GM15510 (cell line): Measurements from ENCODE around the gene HIPK2.

Source experiments
- POLR2A ChIP-seq: IDR thresholded peaks from 3 replicates; pipeline ENCODE4 v1.6.1; 2011; ENCODE audit warnings: borderline replicate concordance; ENCODE audit not compliant: insufficient read length; ENCODE audit errors: extremely low read depth

Gene HIPK2

GRCh38 chr7:139694389-139694676, 83.5 kb downstream of the HIPK2 start:
- TF ChIP-seq POLR2A, result no peak

- no peak for TF ChIP-seq POLR2A
These were observed 84.0 kb downstream of the HIPK2 start for GRCh38 chr7:139693651-139694388.

DNA sequence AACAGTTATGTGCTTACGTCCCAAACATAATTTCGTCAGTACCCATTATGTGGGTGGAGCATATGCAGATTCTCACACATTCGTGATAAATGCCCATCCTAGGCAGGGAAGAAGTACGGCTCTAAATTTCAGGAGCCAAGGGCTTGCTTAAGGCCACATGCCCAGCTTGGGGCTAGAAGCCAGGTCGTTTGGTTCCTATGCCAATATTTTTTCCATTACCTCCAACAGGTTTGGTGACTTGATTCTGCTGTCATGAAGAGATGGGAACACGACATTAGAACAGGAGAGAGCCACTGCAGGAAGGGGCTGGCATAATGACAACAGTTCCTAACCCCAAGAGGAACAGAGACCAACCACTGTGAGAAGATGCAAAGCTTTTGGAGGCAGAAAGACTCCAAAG, 85.1 kb downstream of the HIPK2 start:
- TF ChIP-seq POLR2A, result no peak

DNA sequence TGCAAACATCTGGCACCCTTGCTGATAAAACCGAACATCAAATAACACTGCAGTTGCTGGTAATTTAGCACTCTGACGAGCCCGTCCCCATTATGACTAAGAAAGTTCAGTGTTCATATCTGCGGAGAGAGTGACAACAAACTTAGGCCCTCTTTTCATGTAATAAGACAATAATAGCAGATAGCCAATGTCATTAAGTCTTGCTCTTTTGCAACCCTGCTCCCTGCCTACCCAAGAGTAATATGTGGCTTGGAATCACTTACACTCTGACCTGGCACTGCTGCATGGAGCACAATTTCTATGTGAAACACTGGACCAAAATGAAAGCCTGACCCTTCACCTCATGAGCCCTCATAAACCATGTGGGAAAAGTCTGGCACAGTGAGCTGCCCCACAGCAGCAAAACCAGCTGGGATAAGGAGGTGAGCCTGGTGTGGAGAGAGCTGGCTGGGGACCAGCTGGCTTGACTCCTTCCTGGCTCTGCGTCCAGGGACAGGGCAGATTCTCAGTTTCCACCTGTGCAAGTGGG, 86.5 kb downstream of the HIPK2 start:
- TF ChIP-seq POLR2A, result no peak

DNA sequence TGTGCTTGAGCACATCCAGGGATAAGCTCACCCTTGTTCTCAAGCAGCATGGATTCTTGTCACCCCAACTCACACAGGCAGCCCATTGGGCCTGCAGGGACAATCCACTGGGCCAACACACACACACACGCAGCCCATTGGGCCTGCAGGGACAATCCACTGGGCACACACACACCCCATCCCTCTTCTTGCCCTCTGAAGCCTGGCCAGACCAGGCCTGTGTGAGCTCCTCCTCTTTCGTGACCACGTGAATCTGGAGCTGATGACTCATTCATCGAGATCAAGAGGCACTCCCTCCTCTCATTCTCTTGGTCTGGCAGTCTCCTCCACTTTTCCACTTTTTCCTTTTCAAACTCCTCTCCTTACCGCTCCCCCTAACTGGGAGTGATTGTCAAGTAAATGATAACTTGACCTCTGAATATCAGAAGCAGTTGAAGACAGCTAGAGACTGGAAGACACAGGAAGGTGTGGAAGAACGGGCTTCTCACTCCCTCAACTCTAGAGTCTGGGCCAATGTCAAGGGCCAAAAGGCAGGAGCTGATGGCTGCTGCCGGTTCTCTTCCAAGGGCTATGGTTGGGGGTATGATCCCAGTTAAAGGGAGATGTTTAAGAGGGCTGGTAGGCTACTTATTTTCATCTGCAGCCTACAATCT, 89.7 kb downstream of the HIPK2 start:
- no peak for TF ChIP-seq POLR2A

- TF ChIP-seq POLR2A, result no peak
These were observed 90.4 kb downstream of the HIPK2 start for GRCh38 chr7:139687211-139687954.

- peak; percentile 30 for TF ChIP-seq POLR2A
These were observed 94.5 kb downstream of the HIPK2 start for GRCh38 chr7:139683137-139683921.

DNA sequence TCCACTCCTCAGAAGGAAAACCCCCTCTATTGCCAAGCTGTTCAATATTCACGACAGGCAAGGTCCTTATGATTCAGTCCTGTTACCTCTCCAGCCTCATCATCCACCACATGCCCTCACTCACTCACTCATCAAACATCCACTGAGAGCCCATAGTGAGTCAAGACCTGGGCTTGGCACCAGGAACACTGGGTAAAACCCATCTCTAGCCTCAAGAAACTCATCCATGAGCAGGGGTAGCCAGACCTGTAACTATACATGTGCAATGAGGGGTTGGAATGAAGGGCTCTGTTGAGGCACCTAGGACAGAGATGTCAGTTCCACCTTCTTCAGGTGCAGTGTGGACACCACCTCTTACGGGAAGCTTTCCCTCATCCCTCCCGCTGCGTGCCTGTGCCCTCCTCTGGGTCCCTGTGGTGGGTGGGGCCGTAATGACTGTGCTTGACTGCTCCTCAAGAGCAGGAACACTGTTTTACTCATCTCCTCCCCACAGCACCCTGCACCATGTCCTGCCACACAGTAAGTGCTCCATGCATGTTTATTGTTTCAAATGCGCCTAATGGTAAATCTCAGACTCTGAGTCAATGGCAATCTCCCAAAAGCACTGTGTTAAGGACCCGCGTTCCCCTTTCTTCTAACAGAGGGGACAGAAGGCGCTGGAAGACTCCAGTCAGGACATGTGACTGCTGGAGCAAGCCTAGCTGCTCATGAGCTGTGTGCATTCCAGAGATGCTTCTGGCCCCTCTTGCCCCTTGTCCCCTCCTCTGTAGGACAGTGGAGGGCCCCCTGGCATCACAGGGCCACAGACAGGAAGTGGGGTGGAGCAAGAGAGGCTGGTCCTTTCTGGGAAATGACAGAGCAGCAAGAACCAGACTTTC, 95.4 kb downstream of the HIPK2 start:
- no peak for TF ChIP-seq POLR2A

- no peak for TF ChIP-seq POLR2A
These were observed 96.0 kb downstream of the HIPK2 start for GRCh38 chr7:139681812-139682135.

GRCh38 chr7:139681463-139681755, 96.4 kb downstream of the HIPK2 start:
- TF ChIP-seq POLR2A, result no peak

GRCh38 chr7:139680676-139681462, 96.9 kb downstream of the HIPK2 start:
- no peak for TF ChIP-seq POLR2A

- no peak for TF ChIP-seq POLR2A
These were observed 97.8 kb downstream of the HIPK2 start for GRCh38 chr7:139679731-139680594.

- no peak for TF ChIP-seq POLR2A
These were observed 101.4 kb downstream of the HIPK2 start for GRCh38 chr7:139676390-139676789.
